Ishikawa (cell line): ENCODE results near the gene ZNF92.

Experiments used
- CEBPB ChIP-seq: IDR thresholded peaks from 2 replicates; pipeline ENCODE4 v1.6.1; 2012
- CREB1 ChIP-seq: IDR thresholded peaks from 2 replicates; pipeline ENCODE4 v1.6.1; 2012; ENCODE audit warnings: low read depth
- EGR1 ChIP-seq: IDR thresholded peaks from 2 replicates; pipeline ENCODE4 v1.6.1; 2012
- EP300 ChIP-seq: IDR thresholded peaks from 2 replicates; pipeline ENCODE4 v1.6.1; 2012; ENCODE audit warnings: borderline replicate concordance
- FOXM1 ChIP-seq: IDR thresholded peaks from 2 replicates; pipeline ENCODE4 v1.6.1; 2012; ENCODE audit warnings: low read depth, borderline replicate concordance
- NFIC ChIP-seq: IDR thresholded peaks from 2 replicates; pipeline ENCODE4 v1.6.1; 2012
- RAD21 ChIP-seq: IDR thresholded peaks from 2 replicates; pipeline ENCODE4 v1.6.1; 2012; ENCODE audit warnings: low read depth
- TAF1 ChIP-seq: IDR thresholded peaks from 2 replicates; pipeline ENCODE4 v1.6.1; 2012; ENCODE audit warnings: low read depth, mild to moderate bottlenecking
- TCF12 ChIP-seq: IDR thresholded peaks from 2 replicates; pipeline ENCODE4 v1.6.1; 2012; ENCODE audit warnings: low read depth
- TEAD4 ChIP-seq: IDR thresholded peaks from 2 replicates; pipeline ENCODE4 v1.6.1; 2012
- YY1 ChIP-seq: IDR thresholded peaks from 2 replicates; pipeline ENCODE4 v1.6.1; 2012; ENCODE audit warnings: low read depth
- ZBTB7A ChIP-seq: IDR thresholded peaks from 2 replicates; pipeline ENCODE4 v1.6.1; 2012; ENCODE audit warnings: low read depth
- TF ChIP-seq, protein P1 (sequence below): IDR thresholded peaks from 2 replicates; pipeline ENCODE4 v1.6.1; 2012; ENCODE audit warnings: low read depth, mild to moderate bottlenecking
- TF ChIP-seq, protein P2 (sequence below): IDR thresholded peaks from 2 replicates; pipeline ENCODE4 v1.6.1; 2012
- TF ChIP-seq, protein P3 (sequence below): IDR thresholded peaks from 2 replicates; pipeline ENCODE4 v1.6.1; 2012

ZNF92 gene

DNA sequence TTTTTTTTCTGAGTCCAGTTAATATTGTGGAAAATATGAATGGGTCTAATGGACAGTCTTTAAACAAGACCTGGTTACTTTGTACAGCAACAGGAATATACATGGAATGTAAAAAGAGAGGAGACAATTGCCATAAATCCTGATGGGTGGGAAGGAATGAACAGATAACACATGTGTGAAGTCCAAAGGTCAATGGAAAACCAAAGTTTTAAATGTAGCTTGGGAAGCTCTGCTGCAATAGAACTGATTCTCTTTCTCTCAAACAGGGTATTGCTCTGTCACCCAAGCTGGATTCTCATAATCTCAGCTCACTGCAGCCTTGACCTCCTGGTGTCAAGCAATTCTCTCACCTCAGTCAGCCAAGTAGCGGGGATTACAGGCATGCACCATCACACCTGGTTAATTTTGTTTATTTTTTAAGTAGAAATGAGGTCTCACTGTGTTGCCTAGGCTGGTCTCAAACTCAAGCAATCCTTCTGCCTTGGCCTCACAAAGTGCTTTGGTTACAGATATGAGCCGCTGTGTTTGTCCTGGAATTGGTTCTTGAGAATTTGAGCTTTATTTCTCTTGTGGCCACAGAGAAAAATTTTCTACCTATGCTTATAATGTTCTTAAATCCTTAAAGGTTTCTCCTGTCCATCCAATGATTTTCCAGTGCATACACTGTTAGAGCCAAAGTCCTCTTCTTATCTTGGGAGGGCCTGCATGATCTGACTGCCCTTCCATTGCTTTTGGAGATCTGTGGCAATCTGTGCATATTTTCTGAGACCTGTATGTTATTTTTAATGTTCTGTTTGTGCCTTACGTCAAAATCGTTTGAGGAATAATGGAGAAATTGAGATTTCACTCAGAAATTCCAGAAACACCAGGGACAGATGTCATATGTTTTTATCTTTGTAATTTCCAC lies 30.7 kb upstream of the ZNF92 start:
- TF ChIP-seq CREB1 (no peak), FOXM1 (no peak), EGR1 (no peak)

DNA sequence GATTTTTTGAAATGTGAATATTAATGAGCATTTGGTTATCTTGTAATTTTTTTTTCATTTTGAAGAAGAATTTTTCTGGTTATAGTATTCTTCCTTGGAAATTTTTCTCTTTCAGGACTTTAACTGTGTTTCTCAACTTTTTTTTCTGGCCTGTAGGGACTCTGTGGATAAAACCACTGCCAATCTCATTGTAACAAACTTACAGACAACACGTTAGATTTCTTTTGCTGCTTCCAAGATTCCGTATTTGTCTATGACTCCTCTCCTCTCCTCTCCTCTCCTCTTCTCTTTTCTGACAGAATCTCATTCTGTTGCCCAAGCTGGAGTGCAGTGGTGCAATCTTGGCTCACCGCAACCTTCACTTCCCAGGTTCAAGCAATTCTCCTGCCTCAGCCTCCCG lies 19.4 kb upstream of the ZNF92 start:
- TF ChIP-seq EGR1 = no peak
- no peak for TF ChIP-seq TAF1
- TF ChIP-seq, protein P1, sequence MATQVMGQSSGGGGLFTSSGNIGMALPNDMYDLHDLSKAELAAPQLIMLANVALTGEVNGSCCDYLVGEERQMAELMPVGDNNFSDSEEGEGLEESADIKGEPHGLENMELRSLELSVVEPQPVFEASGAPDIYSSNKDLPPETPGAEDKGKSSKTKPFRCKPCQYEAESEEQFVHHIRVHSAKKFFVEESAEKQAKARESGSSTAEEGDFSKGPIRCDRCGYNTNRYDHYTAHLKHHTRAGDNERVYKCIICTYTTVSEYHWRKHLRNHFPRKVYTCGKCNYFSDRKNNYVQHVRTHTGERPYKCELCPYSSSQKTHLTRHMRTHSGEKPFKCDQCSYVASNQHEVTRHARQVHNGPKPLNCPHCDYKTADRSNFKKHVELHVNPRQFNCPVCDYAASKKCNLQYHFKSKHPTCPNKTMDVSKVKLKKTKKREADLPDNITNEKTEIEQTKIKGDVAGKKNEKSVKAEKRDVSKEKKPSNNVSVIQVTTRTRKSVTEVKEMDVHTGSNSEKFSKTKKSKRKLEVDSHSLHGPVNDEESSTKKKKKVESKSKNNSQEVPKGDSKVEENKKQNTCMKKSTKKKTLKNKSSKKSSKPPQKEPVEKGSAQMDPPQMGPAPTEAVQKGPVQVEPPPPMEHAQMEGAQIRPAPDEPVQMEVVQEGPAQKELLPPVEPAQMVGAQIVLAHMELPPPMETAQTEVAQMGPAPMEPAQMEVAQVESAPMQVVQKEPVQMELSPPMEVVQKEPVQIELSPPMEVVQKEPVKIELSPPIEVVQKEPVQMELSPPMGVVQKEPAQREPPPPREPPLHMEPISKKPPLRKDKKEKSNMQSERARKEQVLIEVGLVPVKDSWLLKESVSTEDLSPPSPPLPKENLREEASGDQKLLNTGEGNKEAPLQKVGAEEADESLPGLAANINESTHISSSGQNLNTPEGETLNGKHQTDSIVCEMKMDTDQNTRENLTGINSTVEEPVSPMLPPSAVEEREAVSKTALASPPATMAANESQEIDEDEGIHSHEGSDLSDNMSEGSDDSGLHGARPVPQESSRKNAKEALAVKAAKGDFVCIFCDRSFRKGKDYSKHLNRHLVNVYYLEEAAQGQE = no peak
- TF ChIP-seq FOXM1 = no peak
- TF ChIP-seq, protein P2, sequence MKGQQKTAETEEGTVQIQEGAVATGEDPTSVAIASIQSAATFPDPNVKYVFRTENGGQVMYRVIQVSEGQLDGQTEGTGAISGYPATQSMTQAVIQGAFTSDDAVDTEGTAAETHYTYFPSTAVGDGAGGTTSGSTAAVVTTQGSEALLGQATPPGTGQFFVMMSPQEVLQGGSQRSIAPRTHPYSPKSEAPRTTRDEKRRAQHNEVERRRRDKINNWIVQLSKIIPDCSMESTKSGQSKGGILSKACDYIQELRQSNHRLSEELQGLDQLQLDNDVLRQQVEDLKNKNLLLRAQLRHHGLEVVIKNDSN = no peak
- no peak for TF ChIP-seq EP300
- no peak for TF ChIP-seq YY1
- no peak for TF ChIP-seq CEBPB
- TF ChIP-seq, protein P3, sequence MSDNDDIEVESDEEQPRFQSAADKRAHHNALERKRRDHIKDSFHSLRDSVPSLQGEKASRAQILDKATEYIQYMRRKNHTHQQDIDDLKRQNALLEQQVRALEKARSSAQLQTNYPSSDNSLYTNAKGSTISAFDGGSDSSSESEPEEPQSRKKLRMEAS = no peak
- no peak for TF ChIP-seq RAD21
- no peak for TF ChIP-seq TCF12
- TF ChIP-seq ZBTB7A = no peak
- no peak for TF ChIP-seq CREB1
- TF ChIP-seq TEAD4 = no peak
- no peak for TF ChIP-seq NFIC

DNA sequence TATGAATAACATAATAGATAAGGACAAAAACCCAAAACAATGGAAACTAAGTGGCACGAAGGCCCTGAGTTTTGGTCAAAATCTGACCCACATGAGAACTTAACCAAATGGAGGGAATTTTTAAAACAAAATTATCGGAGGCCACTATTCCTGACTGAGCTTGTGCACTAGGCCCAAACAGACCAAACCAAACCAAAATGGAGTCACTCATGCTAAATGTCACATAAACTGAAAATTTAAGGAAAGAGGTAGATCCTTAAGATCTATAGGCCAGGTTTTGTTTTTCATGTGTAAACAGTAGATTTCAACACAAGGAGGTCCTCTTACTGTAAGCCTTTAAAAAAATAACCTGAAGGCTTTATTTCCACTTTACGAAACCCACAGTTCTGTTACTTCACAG lies 3.8 kb upstream of the ZNF92 start:
- TF ChIP-seq, protein P1 = no peak
- TF ChIP-seq TEAD4 (no peak), CREB1 (no peak), TCF12 (no peak), YY1 (no peak), CEBPB (no peak), TAF1 (no peak)
- TF ChIP-seq, protein P3 = no peak
- TF ChIP-seq, protein P2 = no peak

DNA sequence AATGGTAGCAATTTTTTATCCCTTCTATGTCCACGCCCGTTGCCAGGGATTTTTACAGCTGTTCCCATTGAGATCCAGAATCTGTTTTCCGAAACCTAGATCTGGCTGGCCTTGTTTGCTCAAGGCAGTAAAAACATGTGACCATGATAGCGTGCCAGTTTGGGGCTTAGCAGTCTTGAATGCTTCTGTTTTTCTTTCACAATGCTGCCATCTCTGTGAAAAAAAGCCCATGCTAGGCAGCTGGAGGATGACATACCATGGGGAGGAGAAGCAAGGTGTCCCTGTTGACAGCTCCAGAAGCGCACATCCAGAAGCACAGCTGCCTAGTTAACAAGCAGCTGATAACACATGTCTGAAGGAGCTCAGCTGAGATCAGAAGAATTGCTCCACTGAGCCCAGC lies 2.2 kb upstream of the ZNF92 start:
- TF ChIP-seq, protein P3 = no peak
- no peak for TF ChIP-seq YY1
- TF ChIP-seq, protein P1 = no peak
- no peak for TF ChIP-seq NFIC
- TF ChIP-seq ZBTB7A = no peak
- TF ChIP-seq TEAD4 = no peak
- no peak for TF ChIP-seq EGR1
- no peak for TF ChIP-seq RAD21
- TF ChIP-seq, protein P2 = no peak
- no peak for TF ChIP-seq CREB1
- no peak for TF ChIP-seq EP300
- no peak for TF ChIP-seq FOXM1
- no peak for TF ChIP-seq TAF1
- no peak for TF ChIP-seq CEBPB
- TF ChIP-seq TCF12 = no peak
